Measurements from ENCODE around the gene DLL1.

DLL1 gene

GRCh38 chr6:170305805-170306323 is 15.0 kb upstream of the DLL1 start:
- H3K4me3 ChIP-seq (ENCODE audit: control insufficient read depth, low read depth, low read length) = peak overlapping the region; percentile 96
- TF ChIP-seq CTCF (conservative IDR thresholded peaks at IDR 0.05; ENCODE audit: control insufficient read depth, insufficient read depth, low read depth, low read length) = no peak
- no peak for DNase-seq (ENCODE audit: low read depth)

GRCh38 chr6:170301184-170301583 is 10.3 kb upstream of the DLL1 start:
- no peak overlapping the region for H3K4me3 ChIP-seq (ENCODE audit: control insufficient read depth, low read depth, low read length)
- TF ChIP-seq CTCF (conservative IDR thresholded peaks at IDR 0.05; ENCODE audit: control insufficient read depth, insufficient read depth, low read depth, low read length) = no peak
- DNase-seq (ENCODE audit: low read depth) = no peak

- no peak overlapping the region for H3K4me3 ChIP-seq (ENCODE audit: control insufficient read depth, low read depth, low read length)
- DNase-seq (ENCODE audit: low read depth) = no peak
- TF ChIP-seq CTCF (conservative IDR thresholded peaks at IDR 0.05; ENCODE audit: control insufficient read depth, insufficient read depth, low read depth, low read length) = no peak
Measured at GRCh38 chr6:170298688-170299087, 7.8 kb upstream of the DLL1 start.

GRCh38 chr6:170297576-170298330 is 6.9 kb upstream of the DLL1 start:
- H3K4me3 ChIP-seq (ENCODE audit: control insufficient read depth, low read depth, low read length) = no peak overlapping the region
- no peak for TF ChIP-seq CTCF (conservative IDR thresholded peaks at IDR 0.05; ENCODE audit: control insufficient read depth, insufficient read depth, low read depth, low read length)
- no peak for DNase-seq (ENCODE audit: low read depth)

GRCh38 chr6:170296746-170297575 is 6.1 kb upstream of the DLL1 start:
- no peak for TF ChIP-seq CTCF (conservative IDR thresholded peaks at IDR 0.05; ENCODE audit: control insufficient read depth, insufficient read depth, low read depth, low read length)
- DNase-seq (ENCODE audit: low read depth) = no peak
- H3K4me3 ChIP-seq (ENCODE audit: control insufficient read depth, low read depth, low read length) = no peak overlapping the region

GRCh38 chr6:170296423-170296745 is 5.5 kb upstream of the DLL1 start:
- no peak for TF ChIP-seq CTCF (conservative IDR thresholded peaks at IDR 0.05; ENCODE audit: control insufficient read depth, insufficient read depth, low read depth, low read length)
- H3K4me3 ChIP-seq (ENCODE audit: control insufficient read depth, low read depth, low read length) = no peak overlapping the region
- DNase-seq (ENCODE audit: low read depth) = no peak
